Psoas muscle (tissue), 8 donors: ENCODE data around the gene AREL1. TPM values are rescaled to one million over a fixed set of nuclear protein-coding genes. Genes with fewer than 3 reads are reported as not detected.

Experiments
- ATAC-seq, 4 donors: fragments of 200-7000 bp; cut with Tn5 transposase; one replicate each; pipeline ENCODE4 v1.9.1; 2020; ENCODE audit warnings: moderate library complexity in 3 of 4, mild to moderate bottlenecking in 2 of 4
- DNase-seq, 2 donors: peaks; one replicate each; pipeline ENCODE4 v3.0.0-alpha.2; 2020
- H3K27ac ChIP-seq: fragments of 200-600 bp; one replicate; pipeline ENCODE4 v1.8.0; 2022
- H3K27me3 ChIP-seq, 3 donors: fragments of 200-600 bp in 1 of 3; one replicate each; pipeline versions ENCODE4 v1.6.1 to v1.8.0; 2013 to 2022; ENCODE audit warnings: low read length in 2 of 3, mild to moderate bottlenecking in 2 of 3, moderate library complexity in 1 of 3; ENCODE audit not compliant: insufficient read depth in 3 of 3
- H3K36me3 ChIP-seq, 2 donors: fragments of 200-600 bp in 1 of 2; one replicate each; pipeline versions ENCODE4 v1.6.1 to v1.8.0; 2013 to 2022; ENCODE audit warnings: low read depth in 1 of 2, mild to moderate bottlenecking in 1 of 2, moderate library complexity in 1 of 2; ENCODE audit not compliant: insufficient read depth in 1 of 2
- H3K4me1 ChIP-seq: fragments of 200-600 bp; one replicate; pipeline ENCODE4 v1.8.0; 2022
- H3K4me3 ChIP-seq: fragments of 200-600 bp; one replicate; pipeline ENCODE4 v1.8.0; 2022; ENCODE audit warnings: mild to moderate bottlenecking
- H3K9me3 ChIP-seq: fragments of 200-600 bp; one replicate; pipeline ENCODE4 v1.8.0; 2022
- WGBS, 3 donors: extraction: QIAGEN DNeasy Blood & Tissue Kit; methylation state at CpG; one replicate each; pipeline versions ENCODE4 v1.1.6 to v1.1.7; 2013; 5-methylcytosine and 5-hydroxymethylcytosine counted together
- intact Hi-C, 2 donors: fragments of 100-400 bp; cut with DNase I; formaldehyde crosslinking; loops; one replicate each; pipeline versions ENCODE4 v1.11.0 to v1.14.2; 2022
- polyA plus RNA-seq, 3 donors: library from polyadenylated mRNA; stranded (reverse); fragments of 200-250 nt; gene quantifications; one replicate each; pipeline ENCODE4 v1.2.3, GENCODE V29; 2013
- total RNA-seq, 4 donors: library from RNA; stranded (reverse); fragmentation: NEBNext Ultra II Directional in 2 of 4; extraction: Animal tissue kit (Norgen Biotek cat#: 25700) in 2 of 4; gene quantifications; one replicate each; pipeline versions ENCODE4 v1.2.1 to v1.2.4, GENCODE V29; 2021 to 2023
- TF ChIP-seq, protein P1 (sequence below): fragments of 200-600 bp; IDR thresholded peaks from one replicate; pipeline ENCODE4 v1.8.0; 2022; ENCODE audit warnings: antibody characterized with exemption
- donor health status: healthy with polysubstance abuse.
- donor health status: DM: no; HTN: no; CAD: no; lungs with moderate emphysema.
- donor health status: Bipolar disorder and iron deficiency.
- donor health status: healthy.
- donor health status: DM: yes; HTN: yes; CAD: no.
- donor health status: DM: no; HTN: no; CAD: no.
- donor health status: DM: no; HTN: no; CAD: no.
- donor health status: DM: yes; HTN: yes; CAD: no.

Gene AREL1
- total and polyA plus RNA-seq, 7 donors = 8.5 to 24.6 (median 15.4) TPM

DNA sequence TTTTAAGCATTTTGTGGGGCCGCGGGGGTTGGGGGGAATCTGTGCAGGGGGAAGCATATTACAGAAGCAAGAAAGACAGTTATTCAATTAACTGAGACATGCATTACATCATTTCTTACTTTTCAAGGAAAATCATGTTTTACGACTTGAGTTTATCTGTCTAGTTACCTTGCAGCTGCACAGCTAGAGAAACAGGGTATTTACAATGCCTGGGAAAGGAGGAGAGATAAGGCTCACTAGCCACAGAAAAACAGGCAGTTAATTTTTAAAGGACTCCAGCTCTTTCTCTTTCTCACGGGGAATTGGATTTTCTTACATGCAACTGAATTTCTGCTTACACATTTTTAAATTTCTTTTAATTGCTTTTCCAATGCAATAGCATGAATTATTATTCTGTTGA is 22.2 kb upstream of the AREL1 start:
- Histone ChIP-seq H3K27ac (no peak overlapping the region), H3K4me1 (no peaks in the 10 kb centered on the region), H3K9me3 (no peaks in the 10 kb centered on the region), H3K36me3 (peaks cover 3 to 82% of the 10 kb centered on the region in 2 donors), H3K27me3 (no peaks in the 10 kb centered on the region), H3K4me3 (no peak overlapping the region)
- TF ChIP-seq, protein P1, sequence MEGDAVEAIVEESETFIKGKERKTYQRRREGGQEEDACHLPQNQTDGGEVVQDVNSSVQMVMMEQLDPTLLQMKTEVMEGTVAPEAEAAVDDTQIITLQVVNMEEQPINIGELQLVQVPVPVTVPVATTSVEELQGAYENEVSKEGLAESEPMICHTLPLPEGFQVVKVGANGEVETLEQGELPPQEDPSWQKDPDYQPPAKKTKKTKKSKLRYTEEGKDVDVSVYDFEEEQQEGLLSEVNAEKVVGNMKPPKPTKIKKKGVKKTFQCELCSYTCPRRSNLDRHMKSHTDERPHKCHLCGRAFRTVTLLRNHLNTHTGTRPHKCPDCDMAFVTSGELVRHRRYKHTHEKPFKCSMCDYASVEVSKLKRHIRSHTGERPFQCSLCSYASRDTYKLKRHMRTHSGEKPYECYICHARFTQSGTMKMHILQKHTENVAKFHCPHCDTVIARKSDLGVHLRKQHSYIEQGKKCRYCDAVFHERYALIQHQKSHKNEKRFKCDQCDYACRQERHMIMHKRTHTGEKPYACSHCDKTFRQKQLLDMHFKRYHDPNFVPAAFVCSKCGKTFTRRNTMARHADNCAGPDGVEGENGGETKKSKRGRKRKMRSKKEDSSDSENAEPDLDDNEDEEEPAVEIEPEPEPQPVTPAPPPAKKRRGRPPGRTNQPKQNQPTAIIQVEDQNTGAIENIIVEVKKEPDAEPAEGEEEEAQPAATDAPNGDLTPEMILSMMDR = no peak
- intact Hi-C loops = no loop called here
- 94 to 96% (median 95%) methylated on average over 4 of the region's 4 CpGs for WGBS, 3 donors
- ATAC-seq (no peak), DNase-seq (no peak)

DNA sequence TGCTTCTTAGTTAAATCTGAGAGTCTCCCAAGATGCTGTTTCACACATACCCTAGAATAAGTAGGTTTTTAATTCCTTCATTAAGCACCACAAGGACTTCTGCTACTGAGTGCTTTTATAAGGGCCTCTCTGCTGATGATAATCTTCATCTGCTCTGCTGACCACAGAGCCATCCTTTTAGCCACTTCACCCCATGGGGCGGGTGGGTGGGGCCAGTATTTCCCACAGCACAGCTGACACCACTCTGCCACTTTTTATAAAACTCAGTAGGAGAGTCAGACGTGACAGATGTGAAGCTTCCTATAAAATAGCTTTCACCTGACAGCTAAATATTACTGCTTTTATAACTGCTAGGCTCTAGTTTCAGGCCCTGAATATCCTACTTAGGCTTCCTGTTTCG is 20.3 kb upstream of the AREL1 start:
- Histone ChIP-seq H3K27ac (no peak overlapping the region), H3K36me3 (peaks cover 3 to 72% of the 10 kb centered on the region in 2 donors), H3K9me3 (no peaks in the 10 kb centered on the region), H3K27me3 (no peaks in the 10 kb centered on the region), H3K4me1 (no peaks in the 10 kb centered on the region), H3K4me3 (no peak overlapping the region)
- no peak for DNase-seq
- 81 to 86% (median 86%) methylated on average over 3 of the region's 3 CpGs for WGBS, 3 donors
- no peak for ATAC-seq
- intact Hi-C loops = no loop called here
- TF ChIP-seq, protein P1 = no peak

DNA sequence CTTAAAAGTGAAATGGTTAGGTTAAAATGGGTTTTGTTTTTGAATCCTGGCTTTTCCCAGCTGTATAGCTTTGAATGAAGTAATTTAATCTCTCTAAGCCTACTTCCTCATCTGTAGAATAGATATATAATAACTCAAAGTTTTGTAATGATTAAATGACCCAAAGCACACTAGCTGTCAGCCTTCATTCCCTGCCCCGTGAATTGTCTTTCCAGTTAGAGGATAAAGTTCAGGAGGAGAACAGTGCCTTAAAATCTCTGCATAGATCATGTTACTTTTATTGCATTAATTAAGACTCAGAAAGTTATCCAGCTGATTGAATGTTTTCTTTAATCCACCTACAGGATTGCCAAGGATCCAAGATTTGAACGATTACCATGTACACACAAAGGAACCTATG is 19.5 kb upstream of the AREL1 start:
- H3K36me3 ChIP-seq = peaks cover 3 to 64% of the 10 kb centered on the region in 2 donors

DNA sequence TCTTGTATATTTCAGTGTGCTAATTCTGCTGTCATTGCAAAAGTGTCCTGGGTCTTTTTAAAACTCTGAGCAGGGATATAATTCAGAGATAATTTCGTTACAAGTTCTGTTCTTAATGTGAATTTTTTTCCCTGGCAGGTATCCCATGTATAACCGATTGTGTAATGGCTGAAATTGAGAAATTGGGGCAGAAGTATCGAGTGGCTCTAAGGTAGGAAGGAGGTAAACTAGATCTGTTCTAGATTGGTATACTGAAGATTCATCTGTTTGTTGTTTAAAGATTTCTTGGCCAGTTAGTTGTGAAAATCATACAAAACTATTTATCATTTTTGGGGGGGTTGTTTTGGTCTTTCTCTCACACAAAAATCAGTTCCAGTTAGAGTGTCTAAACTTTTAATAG is 10.3 kb upstream of the AREL1 start:
- intact Hi-C loops = no loop called here
- no peak for ATAC-seq
- Histone ChIP-seq H3K27me3 (no peaks in the 10 kb centered on the region), H3K36me3 (peaks cover 0 to 82% of the 10 kb centered on the region in 2 donors), H3K27ac (no peak overlapping the region), H3K9me3 (no peaks in the 10 kb centered on the region), H3K4me3 (no peak overlapping the region), H3K4me1 (no peaks in the 10 kb centered on the region)
- TF ChIP-seq, protein P1 = no peak
- DNase-seq = no peak
- 88 to 96% (median 90%) methylated on average over 3 of the region's 3 CpGs for WGBS, 3 donors

More for the DNA sequence above, 19.5 kb upstream of the AREL1 start:
- DNase-seq (no peak), ATAC-seq (no peak)
- TF ChIP-seq, protein P1 = no peak
- H3K9me3 ChIP-seq = no peaks in the 10 kb centered on the region
- H3K27me3 ChIP-seq = no peaks in the 10 kb centered on the region
- no peaks in the 10 kb centered on the region for H3K4me1 ChIP-seq
- 90 to 95% (median 91%) methylated on average over 2 of the region's 2 CpGs for WGBS, 3 donors
- no peak overlapping the region for H3K4me3 ChIP-seq
- no peak overlapping the region for H3K27ac ChIP-seq
- intact Hi-C loops = no loop called here

DNA sequence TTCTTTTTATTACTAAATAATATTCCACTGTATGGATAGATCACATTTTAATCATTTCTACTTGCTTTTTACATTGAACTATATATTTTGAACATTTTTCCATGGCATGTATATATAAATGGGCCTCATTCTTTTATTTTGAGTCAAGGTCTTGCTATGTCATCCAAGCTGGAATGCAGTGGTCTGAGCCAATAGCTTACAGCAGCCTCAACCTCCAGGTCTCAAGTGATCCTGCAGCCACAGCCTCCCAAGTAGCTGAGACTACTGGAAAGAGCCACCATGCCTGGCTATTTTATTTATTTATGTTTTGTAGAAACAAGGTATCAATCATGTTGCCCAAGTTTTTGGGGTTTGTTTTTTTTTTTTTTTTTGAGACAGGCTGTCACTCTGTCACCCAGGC is 7.6 kb upstream of the AREL1 start:
- H3K27ac ChIP-seq = no peak overlapping the region
- H3K9me3 ChIP-seq = no peaks in the 10 kb centered on the region
- ATAC-seq (no peak), DNase-seq (no peak)
- intact Hi-C loops = no loop called here
- no peaks in the 10 kb centered on the region for H3K4me1 ChIP-seq
- TF ChIP-seq, protein P1 = no peak
- H3K4me3 ChIP-seq = no peak overlapping the region
- no peaks in the 10 kb centered on the region for H3K27me3 ChIP-seq
- peaks cover 0 to 100% of the 10 kb centered on the region in 2 donors for H3K36me3 ChIP-seq
